GM19455 (cell line): Measurements from ENCODE around the gene EPHA3.
A peak's percentile ranks its signal among the peaks of the same experiment; 100 is the strongest.

ENCODE experiments used
- ATAC-seq: cut with Tn5 transposase; IDR thresholded peaks from one replicate; pipeline ENCODE4 v1.9.1; 2021; ENCODE audit not compliant: unreplicated experiment

EPHA3 gene

DNA sequence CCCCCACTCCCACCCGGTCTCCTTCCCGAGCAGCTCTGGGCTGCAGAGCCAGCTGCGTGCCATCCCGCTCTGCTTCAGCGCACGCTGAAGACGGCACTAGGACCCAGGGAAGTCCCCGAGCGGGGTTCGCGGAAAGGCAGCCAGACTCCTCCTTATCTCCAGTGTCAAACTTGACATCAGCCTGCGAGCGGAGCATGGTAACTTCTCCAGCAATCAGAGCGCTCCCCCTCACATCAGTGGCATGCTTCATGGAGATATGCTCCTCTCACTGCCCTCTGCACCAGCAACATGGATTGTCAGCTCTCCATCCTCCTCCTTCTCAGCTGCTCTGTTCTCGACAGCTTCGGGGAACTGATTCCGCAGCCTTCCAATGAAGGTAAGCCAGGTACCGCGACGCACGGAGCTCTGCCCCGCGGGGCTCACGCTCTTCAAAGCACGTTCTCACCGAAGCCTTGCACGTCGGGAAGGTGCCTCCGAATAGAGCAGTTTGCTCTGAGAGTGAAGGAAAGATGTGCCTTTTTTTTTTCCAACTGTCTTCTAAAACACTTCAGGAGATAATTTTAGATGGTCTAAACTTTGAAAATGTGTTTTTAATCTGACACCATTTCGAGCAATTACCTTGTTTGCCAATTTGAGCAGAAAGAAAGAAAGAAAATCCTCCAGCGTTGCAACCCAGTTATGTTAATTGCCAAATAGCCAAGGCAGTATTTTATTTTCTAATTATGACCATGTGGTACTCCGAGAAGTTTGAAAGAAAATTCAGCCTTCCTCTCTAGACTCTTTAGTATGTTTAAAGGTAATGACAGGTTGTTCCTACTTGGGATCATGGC is at the start of gene EPHA3:
EPHA3 (plus strand) TSS at position 161 of the 830 bp plus-strand sequence; CDS start at position 289, 128 bp downstream.
- peak; percentile 96 for ATAC-seq

DNA sequence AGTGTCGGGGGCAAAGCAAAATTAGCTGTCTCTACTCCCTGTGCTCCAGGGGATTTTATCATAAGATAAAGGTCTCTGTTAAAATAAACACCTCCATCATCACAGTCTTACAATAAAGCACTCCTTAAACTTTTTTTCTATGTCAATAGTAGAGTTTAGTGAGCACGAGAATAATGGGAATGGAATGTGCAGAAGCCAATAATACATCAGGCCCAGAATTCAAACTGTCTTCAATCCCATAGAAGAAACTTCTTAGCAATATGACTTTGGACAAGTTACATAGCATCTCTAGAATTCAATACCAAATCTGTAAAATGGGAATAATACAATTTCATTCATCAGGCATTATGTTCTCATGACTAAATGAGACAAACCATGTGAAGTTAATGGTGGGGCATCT is 49.0 kb upstream of the EPHA3 start:
- no peak for ATAC-seq

DNA sequence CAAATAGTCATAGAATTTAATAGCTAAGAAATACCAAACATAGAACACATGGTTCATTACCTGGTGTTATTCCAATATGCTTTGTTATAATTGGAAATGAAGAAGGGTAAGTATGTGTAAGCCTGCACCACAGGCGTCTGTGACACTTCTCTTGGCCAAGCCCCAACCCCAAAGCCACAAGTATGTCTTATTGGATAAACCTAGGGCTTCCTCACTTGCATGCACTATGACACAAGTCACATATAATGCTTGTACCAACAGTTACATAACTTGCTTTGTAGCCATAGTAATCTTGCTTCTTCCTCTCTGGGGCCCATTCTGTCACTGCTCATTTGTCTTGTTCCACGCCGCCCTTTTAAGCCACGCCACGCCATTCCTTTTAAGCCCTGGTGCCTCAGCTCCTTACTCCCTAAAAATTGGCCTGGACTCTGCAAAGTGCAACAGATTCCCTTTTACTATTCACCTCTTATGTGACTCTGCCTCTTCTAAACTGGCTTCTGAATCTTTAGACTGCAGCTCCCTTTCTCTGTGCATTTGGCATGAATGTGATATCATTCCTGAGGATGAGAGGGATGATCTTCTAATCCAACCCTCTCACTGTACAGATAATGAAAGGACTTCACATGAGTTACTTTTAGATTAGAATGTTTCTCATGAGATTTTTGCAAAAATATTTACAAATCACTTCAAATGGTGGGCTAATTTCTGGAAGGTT is 48.1 kb upstream of the EPHA3 start:
- no peak for ATAC-seq

DNA sequence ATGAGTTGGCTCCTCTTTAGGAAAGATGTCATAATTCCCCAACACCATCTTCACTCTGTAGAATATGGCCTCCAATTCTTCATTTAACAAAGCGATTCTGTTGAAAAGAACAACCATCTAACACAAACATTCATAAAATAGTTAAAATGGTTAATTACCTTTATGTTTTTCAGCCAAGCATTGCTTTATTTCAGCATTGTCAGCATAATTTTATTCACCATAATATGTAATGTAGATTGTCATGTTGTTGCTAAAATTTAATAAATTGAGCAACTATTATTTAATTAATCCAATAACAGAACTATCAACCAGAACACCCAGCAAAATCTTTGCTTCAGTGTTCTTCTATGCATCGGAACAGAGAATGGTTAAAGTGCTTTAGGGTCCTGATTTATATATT is 46.2 kb upstream of the EPHA3 start:
- ATAC-seq, result no peak

DNA sequence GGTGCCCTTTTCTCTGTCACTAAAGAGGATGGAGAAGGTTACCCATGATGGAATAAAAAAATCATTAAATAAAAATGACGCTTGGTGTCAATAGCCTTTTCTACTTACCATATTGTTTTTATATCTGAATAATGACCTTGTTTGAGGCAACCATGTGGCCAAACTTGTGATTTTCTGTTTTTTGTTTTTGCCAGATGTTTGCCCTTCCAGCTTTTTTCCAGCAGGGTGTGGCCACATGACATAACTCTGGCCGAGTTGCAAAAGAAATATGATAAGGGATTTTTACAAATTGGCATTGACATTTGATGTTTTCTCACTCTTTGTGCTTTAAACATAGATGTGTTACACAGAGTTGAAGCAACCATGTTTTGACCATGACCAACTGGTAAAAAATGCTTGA is 39.7 kb upstream of the EPHA3 start:
- ATAC-seq, result no peak

DNA sequence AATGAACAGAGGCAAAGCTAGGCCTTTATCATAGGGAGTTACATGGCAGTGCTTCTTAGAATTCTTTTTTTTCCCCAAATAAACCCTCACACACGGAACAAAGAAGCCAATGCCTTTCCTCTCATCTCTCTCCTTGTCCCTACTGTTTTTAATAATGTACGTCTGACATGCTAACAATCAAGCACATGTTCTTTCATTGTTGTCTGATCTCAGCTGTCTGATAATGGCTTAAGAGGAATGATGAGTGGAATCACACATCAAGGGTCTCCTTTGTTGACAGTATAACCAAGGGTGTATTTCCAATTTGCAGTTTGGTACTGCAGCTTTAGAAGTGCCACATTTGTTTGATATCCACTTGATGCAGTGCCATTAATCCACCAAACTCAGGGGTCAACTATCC is 34.8 kb upstream of the EPHA3 start:
- no peak for ATAC-seq

DNA sequence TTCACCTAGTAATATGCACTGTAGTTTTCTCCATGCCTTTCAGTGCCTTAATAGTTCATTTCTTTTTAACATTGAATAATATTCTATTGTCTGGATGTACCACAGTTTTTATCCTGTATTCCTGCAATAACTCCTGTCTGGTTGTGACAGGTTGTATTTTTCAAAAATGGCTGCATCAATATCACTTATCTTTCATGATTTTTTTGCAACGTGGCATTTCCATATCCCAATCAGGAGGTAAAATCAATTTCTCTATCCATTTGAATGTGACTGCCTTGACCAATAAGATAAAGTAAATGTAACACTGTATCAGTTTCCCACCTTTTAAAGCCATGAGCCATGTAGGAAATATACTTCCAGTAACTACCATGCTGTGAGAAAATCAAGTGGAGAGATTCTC is 27.5 kb upstream of the EPHA3 start:
- no peak for ATAC-seq

DNA sequence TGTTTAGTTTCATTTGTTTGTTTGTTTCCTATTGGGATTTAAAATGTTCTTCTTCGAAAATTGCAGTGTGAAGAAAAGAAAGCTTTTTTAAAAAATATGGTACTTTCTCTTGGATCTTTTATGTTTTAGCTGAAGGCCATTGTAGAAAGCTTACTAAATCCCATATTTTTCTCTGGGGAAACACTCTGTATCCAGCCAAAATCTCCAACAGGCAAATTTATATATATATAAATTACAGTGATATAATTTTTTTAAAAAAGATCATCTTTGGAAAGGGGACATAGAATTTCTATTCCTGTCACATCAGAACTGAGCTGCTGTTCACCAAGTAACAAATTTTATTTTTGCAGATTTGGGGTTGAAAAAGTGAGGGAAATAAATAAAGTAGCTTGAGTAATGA is 19.6 kb upstream of the EPHA3 start:
- no peak for ATAC-seq

DNA sequence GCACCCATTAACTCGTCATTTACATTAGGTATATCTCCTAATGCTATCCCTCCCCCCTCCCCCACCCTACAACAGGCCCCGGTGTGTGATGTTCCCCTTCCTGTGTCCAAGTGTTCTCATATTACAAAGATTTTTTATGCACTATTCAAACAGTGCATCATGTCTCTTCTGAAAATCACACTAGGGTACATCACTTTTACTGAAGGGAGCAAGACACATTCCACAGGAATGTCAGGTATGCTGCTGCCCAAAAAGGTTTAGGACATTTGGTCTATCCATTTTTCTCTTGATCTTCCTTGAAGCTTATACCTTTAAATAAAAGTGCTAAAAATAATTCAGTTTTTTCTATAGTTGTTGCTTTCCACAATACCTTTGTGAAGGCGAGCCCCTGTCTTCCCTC is 9.2 kb upstream of the EPHA3 start:
- no peak for ATAC-seq

DNA sequence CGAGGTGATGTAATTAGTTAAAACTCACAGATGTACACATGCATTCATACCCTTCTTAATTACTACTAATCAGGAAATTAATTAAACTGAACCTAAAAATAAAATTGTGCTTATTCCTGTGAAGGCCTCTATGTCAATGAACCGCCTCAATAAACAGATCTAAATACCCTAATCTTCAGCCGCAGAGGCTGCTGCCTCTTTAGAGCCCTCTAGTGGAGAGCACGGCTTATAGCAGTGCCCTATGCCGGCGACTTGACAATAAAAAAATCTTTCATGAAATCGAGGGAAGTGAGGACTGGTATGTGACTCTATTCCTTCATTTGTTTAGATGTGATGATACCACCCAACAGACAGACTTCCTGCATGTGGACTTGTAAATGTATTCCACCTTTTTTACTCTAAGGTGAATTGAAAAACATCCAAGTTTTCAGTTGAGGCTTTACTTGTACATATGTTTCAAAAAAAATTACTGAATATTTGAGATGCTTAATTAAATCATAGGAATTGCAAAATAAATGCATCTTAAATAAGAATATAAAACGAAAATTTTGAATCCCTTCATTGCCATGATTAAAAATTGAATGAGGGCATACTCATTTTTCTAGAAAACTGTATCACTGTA is 8.3 kb upstream of the EPHA3 start:
- peak; percentile 94 for ATAC-seq

DNA sequence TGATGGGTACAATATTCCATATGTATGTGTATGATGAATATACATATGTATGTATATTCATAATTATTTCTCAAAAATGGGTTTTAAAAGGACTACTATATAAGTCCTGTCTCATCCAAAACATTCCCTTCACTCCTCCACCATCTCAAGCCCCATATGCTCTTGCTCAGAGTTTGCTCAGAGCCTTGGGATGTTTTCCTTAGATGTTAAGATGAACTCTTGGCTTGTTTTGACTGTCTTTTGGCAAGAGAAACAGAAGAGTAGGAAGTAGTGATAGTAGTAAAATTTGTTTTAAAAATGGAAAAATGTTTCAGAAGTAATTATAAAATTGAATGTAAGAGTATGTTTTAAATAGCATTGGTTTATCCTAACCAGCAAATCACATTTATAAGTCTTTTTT is 6.2 kb upstream of the EPHA3 start:
- no peak for ATAC-seq

DNA sequence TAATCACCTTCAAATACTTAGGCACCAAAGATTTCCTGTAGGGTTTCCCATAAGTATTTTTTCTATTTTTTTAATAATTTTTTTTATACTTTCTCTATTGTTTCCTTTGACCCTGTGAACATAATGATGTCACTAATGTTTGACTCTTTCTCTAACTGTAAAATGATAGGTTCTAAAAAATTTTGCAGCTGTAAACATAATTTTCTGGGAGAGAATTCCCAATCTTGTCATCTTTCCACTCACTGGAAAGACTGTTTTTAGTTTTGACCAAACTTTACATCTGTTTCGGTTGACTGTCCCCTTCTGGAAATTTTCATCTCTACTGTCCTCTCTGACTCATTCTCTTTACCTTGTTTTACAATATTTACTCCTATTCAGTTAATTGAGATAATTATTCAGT is 5.5 kb upstream of the EPHA3 start:
- ATAC-seq, result no peak

DNA sequence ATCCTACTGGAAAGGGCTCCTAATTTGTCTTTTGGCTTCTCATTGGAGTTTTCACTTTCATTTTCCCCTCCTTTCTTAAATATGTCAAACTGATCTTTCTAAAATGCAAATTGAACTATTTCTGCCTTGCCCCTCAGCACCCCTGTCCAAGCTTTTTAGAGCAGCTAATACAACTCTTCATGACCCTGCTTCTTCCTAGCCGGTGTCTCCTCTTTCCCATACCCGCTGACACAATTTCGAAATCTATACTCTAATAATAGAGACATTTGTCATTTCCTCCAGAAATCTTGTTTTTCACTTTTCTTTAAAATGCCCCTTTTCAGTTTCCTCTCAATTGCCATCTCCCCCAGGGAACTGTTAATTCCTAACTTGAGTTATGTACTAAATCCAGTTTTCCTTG is 2.9 kb upstream of the EPHA3 start:
- no peak for ATAC-seq

DNA sequence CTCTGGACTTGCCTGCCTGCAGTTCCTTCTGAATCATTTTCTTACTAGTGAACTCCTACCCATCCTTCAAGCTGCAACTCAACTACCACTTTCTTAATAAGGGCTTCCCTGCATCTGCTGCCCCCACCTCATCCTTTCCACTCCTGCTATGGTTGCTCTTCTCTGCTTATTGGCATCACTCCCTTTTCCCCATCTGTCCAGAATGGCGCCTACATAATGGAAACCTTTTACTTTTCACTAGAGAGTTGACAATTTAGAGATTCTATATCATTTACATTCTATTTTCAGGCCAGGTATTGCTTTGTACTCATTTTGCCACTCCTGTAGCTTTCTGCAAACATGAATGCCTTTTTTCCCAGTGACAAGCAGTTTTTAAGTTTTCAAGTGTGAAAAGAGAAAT is 1.9 kb upstream of the EPHA3 start:
- ATAC-seq, result no peak

DNA sequence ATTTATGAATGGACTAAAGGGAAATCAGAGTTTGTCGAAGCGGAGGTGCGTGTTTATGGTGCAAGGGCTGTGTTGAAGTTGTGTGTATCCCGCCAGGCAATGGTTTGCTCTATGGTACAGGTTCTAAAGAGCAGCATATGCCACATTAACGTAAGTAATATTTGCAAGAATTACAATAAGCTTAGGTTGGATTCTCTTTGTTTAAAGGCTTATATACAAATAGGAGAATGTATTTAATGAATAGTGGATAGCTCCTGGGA is 800 bp downstream of the EPHA3 start:
- ATAC-seq, result no peak

DNA sequence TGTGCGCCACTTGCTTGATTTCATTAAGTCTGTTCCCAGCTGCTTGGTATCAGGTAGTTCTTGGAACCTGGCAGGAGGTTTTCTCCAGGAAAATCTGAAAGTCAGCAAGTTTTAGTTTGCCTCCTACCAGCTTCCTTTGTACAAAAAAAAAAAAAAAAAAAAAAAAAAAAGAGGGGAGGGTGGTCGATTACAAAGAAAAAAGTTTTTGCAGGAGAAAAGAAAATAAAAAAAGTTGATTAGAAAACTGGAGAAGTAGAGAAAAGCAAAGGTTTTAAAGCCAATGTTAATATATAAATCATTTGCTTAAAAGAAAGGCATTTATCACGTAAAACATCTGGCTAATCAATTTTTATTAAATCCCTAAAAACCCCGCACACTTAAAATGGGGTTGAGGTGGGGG is 5.9 kb downstream of the EPHA3 start:
- ATAC-seq, result no peak

DNA sequence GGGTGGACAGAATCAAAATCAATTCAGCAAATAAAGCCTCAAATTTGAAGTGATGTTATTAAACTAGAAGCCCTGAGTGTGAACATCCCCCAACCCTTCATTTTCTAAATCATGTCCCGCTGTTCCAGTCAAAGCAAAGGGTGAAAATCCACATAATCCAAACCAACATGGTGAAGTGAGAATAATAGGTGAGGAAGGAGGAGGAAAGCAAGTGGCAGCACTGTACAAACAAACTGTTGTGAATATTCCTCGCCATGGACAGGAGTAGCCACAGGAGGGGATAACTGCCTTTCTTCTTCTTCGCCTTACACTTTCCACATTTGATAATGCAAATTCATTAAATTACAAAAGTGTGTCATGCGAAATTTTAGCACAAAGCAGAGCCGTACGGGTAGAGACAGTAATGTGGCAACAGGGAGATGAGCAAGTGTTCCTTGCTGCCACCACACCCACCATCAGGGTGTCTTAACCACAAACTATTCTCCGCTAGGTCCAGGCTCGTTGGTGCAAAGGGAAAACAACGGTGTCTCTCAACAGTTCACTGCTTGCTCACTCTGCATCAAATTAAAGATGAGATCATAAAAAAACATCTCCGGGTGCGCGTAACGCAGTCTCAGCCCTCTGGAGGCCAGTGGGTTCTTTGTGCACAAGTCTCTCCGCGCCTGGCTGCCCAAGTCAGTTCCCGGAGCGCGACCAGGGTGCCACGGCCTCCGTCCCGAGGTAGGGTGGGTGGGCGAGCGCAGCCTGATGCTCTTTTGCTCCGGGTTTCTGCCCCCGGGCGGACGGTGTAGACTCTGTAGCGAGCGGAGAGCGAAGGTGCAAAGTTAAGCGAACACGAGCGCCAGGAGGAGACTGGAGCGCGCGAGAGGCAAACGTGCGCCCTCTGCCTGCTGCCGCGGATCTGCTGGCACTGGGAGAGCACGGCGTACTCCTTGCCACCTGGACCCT is 6.7 kb downstream of the EPHA3 start:
- ATAC-seq, result peak; percentile 84

DNA sequence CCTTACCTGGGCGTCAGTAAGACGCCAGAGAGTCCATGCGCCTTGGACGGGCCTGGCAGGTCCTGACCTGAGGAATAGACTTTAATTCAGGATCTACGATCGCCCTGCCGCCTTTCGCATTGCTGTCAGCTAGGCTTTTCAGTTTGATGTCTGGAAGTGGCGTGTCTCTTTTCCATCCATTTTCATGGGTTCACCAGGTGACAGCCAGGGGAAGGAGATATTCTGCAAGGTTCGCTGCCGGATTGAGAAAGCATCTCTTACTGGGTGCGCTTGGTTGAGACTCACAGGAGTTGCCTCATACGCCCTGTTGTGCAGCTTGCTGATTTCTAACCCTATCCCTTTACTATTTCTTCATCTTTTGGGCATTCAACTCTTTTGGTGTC is 7.4 kb downstream of the EPHA3 start:
- ATAC-seq, result no peak

DNA sequence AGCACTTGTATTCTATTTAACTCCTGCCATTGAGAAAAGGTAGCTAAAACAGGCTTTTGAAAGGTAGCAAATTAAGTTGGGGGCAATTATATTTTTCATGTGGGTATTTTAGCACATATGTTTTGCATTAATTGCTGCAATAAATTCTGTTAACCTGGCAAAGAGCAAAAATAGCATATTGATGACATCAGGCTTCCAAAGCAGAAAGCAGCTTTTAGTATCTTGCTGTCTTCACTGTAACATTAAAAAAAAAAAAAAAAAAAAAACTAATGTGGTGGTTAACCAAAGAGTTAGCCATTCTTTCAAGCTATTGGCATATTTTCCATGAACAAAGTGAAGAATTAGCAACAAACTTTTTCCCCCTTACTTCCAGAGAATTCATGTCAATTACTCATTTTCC is 9.1 kb downstream of the EPHA3 start:
- no peak for ATAC-seq

DNA sequence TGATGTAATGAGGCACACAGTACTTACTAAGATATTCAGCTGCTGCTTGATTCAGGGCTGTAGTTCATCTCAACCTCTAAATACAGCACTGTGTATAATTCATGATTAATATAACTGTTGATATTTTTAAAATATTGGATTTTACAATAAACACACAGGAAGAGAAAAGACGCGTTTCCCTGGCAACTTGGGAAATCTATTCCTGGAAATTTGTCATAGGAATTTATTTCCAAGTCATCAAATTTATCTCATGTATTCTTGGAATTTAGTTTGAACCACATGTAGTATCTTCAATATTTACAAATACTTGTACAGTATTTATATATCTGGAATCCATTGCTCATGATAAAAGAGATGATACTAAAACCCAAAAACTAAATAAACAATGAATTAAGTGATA is 30.6 kb downstream of the EPHA3 start:
- ATAC-seq, result no peak

DNA sequence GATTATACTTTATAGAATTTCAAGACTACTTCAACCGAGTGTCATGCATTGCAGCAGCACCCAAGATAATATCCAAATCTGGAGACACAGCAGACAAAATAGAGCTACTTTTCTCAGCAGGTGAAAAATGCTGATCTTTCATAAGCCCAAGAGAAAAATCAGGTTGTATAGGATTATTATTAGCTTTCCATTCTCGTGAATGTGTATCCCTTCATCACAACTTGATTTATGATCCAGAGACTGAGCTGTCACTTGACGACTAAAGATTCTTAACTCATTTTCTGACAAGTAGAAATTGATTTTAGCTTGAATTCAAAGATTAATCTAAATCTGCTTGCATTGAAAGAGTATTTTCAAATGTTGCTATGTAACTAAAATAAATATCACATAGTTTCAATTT is 32.4 kb downstream of the EPHA3 start:
- ATAC-seq, result no peak
